HG03469 (cell line): ENCODE measurements around the gene PSMB3.
"Not testable (repeated sequence)": the region's sequence is repeated elsewhere in the genome, so short reads cannot be mapped to it uniquely, and the experiment has no call there.

ENCODE experiments used
- ATAC-seq: cut with Tn5 transposase; IDR thresholded peaks from one replicate; pipeline ENCODE4 v1.9.1; 2021; ENCODE audit warnings: mild to moderate bottlenecking, moderate library complexity, moderate number of reproducible peaks; ENCODE audit not compliant: unreplicated experiment

The PSMB3 gene

DNA sequence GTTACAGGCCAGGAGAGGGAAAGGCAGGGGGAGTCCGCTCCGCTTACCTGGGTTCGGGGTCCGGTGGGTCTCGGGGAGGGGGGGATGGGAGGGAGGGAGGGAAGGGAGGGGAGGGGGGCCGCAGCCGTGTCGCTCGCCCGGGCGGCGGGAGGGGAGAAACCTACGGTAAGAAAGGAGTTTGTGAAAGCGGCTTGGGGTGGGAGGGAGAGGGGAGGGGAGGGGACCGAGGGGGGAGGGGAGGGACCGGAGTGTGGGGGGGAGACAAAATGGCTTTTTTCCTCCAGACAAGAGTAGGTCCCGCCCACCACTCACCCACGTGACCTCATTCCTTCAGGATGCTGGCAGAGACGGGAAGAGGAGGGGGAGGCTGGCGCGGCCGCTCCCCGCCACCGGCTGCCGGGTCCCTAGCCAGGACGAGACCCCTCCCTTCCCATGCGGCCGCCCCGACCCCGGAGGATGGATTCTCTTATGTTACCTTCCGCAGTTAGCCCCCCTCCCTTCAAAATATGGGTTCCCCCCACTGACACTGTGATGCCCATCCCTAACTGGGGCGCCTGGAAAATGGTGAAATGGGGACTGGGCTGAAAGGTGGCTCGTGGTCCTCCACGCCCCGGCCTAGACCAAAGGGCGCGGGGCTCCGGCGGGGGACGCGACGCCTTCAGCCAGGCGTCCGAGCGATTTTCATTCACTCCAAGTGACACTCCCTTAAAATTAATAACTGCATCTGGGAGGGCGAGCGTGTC lies 4.2 kb upstream of the PSMB3 start, which contains the start of gene PCGF2:
Gene PCGF2, minus strand, starts transcription at position 188 of the 743 bp plus-strand sequence. CDS start 7,934 bp downstream, outside the sequence.
- ATAC-seq = no peak

- ATAC-seq = no peak
Measured at GRCh38 chr17:38748892-38749222, 3.7 kb upstream of the PSMB3 start.

- ATAC-seq = no peak
Measured at GRCh38 chr17:38749223-38750043, 3.1 kb upstream of the PSMB3 start.

GRCh38 chr17:38750044-38750311 lies 2.6 kb upstream of the PSMB3 start:
- no peak for ATAC-seq

- ATAC-seq = no peak
Measured at GRCh38 chr17:38750312-38751121, 2.0 kb upstream of the PSMB3 start.

DNA sequence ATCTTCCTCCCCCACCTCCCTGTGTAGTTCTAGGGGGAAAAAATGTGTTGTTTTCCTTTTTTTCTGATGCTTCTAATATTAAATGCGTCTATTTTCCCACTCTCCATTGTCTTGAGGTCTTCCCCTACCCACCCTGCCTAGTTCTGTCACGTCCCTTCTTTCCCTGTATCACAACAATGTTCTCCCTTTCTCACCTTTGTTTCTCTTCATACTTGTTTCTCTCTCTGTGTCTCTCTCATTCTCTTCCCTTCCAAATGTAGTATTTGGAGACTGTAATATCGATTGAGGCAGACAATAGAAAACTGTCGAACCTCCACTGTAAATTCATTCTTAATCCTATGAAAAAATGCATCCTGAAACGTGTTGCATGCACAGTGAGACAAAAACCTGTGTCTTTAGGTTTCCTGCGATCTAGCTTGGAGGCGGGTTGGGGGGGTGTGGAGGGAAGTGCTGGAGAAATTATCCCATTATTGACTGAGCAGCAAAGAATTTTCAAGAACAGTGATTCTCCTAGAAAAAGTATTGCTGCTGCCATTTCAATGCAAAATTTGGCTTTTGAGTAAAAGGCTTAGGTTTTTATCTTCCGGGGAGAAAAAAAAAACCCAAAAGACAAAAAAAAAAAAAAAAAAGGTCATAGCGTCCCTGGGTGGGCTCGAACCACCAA lies 1.3 kb upstream of the PSMB3 start:
- no peak for ATAC-seq

DNA sequence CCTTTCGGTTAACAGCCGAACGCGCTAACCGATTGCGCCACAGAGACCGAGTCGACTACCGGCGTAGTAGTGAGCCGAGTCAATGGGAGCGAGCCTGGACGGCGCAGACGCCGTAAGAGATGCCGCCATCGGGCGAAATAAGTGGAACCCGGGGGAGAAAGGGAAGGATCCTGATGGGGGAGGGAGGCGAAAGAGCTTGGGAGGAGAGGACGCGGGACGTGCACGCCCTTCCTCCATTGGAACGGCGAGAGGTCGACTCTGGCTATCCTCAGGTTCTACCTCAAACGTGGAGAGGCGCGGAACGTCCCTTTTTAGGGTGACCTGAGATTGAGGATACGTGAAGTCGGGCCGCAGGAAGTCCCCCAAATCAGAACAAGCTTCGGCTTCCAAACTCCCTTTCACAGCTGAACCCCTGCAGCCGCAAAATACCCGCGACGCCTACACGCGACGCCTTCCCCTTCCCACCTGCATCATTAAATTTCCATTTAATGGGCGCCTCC lies 683 bp upstream of the PSMB3 start:
- ATAC-seq = no peak

GRCh38 chr17:38753071-38753506 lies 548 bp downstream of the PSMB3 start:
- ATAC-seq = no peak

DNA sequence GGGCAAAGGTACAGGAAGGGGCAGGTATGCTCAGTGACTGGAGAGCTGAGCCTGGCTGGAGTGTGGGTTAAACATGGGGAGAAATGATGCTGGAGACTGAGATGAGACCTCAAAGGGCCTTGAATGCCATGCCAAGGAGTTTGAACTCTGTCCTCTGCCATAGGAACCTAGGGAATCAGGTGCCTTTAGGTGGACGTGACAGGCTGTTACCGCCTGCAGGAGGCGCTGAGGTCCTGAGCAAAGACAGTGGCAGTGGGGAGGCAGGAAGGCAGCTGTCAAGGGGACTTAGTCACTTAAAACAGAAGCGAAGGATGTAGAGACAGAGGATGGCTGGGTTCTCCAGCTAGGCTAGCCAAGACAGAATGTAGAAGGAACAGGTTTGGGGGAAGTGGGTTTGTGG lies 9.1 kb downstream of the PSMB3 start:
- ATAC-seq = no peak

- ATAC-seq = no peak
Measured at GRCh38 chr17:38762231-38762630, 9.7 kb downstream of the PSMB3 start.

GRCh38 chr17:38766341-38766740 lies 13.8 kb downstream of the PSMB3 start:
- no peak for ATAC-seq

GRCh38 chr17:38768417-38768816 lies 15.9 kb downstream of the PSMB3 start:
- ATAC-seq = no peak

GRCh38 chr17:38773258-38773657 lies 20.7 kb downstream of the PSMB3 start:
- ATAC-seq = no peak

DNA sequence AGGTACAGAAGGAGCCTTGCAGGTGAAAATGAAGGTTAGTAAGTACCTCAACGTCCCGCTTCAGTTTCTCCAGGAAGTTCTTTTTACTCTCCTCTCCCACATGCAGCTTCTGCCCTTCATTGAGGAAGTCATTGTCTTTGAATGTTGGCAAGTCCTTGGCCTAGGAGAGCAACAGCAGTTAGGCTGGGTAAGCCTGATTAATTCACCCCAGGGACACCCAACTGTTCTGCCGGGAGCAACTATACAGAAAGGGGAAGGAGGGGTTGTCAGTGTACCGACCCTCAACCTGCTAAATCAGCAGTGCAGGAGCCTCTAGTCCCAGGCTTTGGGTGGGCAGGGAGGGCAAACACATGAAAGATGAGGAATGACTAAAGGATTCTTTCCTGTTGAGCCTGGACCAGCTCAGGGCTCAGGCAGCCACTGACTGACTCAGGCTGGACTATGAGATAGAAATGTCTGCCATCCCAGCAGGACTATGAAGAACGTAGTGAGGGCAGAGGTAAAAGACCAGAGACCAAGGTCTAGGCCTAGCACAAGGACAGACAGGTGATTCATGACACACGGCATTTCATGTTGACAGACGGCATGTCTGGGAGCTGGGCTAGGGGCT lies 25.2 kb downstream of the PSMB3 start:
- ATAC-seq = no peak

GRCh38 chr17:38779965-38780752 lies 27.6 kb downstream of the PSMB3 start:
- ATAC-seq = no peak

DNA sequence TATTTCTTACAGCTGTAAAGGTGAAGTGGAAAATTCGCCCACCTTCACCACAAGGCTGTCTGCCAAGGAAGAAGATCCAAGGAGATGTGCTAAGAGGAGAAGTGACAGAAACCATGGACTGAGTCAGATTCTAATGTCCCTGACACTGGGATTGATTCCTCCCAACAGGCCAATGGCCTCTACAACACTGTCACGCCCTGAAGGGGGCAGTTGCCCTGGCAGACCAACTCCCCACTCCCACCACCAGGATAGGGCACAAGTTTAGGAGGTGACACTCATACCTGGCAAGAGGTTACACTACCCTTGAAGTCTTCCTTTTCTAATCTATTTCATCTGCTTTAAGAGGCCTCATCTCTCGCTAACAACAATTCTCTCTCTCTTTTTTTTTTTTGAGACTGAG lies 30.7 kb downstream of the PSMB3 start:
- no peak for ATAC-seq

- ATAC-seq = no peak
Measured at GRCh38 chr17:38786372-38786771, 33.8 kb downstream of the PSMB3 start.

DNA sequence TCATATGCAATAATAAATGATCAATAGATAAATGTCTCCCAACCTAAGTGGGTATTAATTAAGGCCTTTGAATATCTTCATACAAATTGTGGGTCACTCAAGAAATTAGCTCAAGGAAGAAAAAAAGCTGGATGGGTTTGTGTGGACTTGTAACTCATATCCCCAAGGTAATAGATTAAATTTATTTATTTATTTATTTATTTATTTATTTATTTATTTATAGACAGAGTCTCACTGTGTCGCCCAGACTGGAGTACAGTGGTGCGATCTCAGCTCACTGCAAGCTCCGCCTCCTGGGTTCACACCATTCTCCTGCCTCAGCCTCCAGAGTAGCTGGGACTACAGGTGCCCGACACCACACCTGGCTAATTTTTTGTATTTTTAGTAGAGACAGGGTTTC lies 35.5 kb downstream of the PSMB3 start:
- not testable (repeated sequence) for ATAC-seq

DNA sequence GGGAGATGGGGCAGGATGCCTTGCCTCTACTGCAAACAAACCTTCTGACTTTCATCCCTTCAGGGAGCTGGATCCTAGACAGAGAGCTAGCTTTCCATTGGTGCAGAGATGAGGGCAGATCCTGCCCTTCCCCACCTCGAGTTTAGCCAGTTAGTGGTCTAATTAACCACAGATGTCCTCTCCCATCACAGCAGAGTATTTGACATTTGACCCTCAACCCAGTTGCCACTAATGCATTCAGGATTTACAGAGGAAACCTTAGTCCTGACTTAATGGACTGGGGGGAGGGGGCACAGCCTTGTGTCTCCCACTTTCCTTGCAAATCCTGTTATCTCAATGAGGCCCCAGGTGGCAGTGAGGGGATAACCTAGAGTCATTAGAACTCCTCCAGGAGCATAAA lies 36.6 kb downstream of the PSMB3 start:
- no peak for ATAC-seq
